ENCODE results near the gene TRPC1.

DNA sequence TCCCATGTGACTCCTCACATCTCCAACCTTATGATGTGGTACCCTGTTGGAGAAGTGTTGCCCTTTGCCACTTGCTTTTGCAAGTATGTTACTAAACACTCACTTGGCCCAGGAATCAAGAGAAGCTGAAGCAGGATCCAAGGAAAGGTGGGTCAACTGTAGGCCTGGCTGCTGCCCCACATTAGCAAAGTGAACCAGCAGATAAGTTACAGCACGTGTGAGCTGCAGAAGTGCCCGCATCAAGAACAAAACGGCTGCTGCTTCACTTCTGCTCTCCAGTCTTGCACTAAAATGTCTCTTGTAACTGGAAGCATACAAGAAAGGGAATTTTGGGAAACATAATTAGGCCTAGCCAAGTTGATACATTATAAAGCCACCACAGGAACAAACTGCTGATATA lies 85.4 kb downstream of the TRPC1 start:
- no peak for TF ChIP-seq CTCF (IDR thresholded peaks at IDR 0.05; ENCODE audit: insufficient read depth, low read length, poor library complexity, severe bottlenecking)
- no peak for TF ChIP-seq EZH2phosphoT487 (conservative IDR thresholded peaks at IDR 0.05; ENCODE audit: low read length)
